Activated CD8-positive, alpha-beta memory T cell treated with anti-CD3 and anti-CD28 coated beads for 24 hours (primary cell): ENCODE measurements around the gene BTRC.
"Not testable (repeated sequence)": the region's sequence is repeated elsewhere in the genome, so short reads cannot be mapped to it uniquely, and the experiment has no call there.

Experiments used
- DNase-seq: peaks from one replicate; pipeline ENCODE4 v3.0.0-alpha.2; 2020

BTRC gene

GRCh38 chr10:101353692-101354327 lies at the start of gene BTRC:
Gene BTRC (plus strand): TSS chr10:101354165. CDS start chr10:101354181, 16 bp downstream.
- peak; percentile 96 for DNase-seq

- DNase-seq: no peak
These were observed 49.6 kb upstream of the BTRC start for GRCh38 chr10:101304316-101304715.

DNA sequence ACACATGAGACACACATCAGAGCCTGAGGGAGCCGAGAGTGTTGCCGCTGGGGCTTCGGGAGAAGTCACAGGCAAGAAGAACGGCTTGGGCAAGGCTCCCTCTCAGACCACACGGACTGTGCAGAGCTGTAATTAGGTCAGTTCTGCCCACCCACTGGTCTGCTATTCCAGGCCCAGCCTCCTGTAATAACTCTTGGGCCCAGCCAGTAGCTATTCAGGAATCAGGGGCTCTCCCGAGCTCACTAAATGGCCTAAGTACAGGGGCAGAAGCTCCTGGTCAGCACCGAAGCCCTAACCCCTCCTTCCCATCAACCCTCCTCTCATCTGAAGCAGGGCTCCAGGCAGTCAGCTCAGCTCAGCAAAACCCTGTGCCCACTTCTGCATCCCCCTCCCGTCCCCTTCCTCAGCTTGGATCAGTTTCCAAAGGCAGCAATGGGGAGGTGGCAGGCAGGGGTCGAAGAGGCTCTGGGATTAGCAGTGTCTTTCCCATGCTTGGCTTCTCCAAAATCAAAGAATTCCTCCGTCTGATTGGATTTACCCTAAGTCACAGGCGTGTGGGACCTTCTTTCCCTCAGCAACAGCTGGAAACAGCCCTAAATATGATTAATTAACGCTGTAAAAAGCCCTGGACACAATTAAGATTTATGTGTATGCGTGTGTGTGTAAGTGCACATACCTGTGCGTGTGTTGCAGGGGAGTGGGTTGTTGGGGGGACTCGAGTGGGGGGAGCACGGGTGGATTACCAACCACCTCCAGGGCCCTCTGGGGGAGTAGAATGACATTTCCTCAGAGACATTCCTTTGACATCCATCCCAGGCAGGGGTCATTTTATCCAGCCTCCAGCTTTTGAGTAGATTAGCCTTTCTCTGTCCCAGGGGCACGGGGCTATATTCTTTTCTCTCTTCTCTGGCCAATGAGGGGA lies 48.4 kb upstream of the BTRC start:
- DNase-seq: no peak

DNA sequence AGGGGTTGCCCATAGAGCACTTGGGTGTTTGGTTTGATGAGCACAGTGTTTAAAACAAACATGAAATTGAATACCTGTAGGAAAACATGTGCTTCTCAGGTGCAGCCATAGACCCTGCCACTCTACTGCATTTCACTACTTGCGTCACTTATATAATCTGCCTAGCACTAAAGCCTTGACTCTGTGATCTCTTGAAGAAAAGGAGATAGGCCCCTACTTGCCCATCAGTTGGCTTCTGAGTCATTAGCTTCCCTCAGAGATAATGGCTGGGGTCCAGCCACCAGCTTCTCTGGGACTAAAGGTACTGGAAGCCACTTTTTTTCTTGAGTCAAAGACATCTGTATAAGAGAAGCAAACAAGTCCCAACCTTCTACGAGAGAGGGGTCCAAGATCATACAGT lies 45.9 kb upstream of the BTRC start:
- DNase-seq: no peak

- no peak for DNase-seq
These were observed 43.3 kb upstream of the BTRC start for GRCh38 chr10:101310529-101311184.

- DNase-seq: no peak
These were observed 42.5 kb upstream of the BTRC start for GRCh38 chr10:101311185-101312066.

- no peak for DNase-seq
These were observed 34.6 kb upstream of the BTRC start for GRCh38 chr10:101319241-101319915.

GRCh38 chr10:101321073-101321472 lies 32.9 kb upstream of the BTRC start:
- no peak for DNase-seq

DNA sequence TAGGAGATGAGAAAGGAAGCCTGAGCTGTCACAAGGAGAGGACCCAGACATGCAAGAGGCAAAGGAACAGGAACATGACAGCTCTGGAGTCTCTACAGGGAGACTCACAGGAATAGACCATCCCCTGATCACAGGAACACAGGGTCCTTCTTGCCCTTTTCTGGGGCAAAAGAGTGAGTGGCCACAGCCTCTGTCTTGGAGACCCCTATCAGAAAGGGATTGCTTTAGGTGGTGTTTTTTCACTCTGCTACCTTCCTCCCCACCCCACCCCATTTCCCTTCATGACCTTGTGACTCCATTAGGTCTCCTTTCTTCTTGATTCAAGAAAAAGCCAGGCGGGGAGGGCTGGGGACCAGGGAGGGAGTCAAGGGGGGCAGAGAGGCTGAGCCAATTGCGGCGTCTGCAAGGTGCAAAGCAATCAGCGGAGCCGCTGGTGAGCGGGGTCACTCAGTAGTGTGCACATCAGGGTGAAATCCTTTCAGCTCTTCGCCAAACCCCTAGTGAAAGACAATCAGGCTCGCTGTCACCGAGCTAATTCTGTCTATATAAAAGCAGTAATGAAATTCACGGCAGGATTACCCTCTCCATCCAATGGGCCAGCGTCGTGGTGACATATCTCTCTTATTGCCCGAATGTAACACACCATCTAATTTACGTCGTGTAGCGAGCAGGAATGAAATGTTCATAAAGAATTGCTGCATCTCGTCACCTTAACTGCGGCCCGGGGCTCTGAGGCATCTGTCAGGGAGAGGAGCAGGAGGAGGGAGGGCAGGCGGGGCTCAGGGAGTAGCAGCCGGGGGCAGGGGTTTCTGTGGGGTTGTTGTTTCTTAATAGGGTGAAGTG lies 31.5 kb upstream of the BTRC start:
- DNase-seq: no peak

DNA sequence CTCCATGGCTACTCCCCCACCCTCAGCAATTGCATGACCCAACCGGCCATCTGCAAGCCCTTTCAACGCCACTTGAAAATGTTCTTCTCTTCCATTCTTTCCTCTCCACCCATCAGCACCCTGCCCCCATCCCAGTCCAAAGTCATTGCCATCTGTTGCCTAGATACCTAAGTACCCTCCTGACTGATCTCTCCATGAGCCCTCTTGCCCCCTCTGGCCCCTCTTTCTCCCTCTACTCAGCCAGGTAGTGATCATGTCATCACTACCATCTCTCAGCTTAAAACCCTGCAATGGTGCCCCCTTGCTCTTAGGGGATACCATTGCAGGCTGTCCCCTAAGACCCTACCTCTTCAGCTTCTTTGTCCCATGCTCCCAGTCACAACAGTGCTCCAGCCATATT lies 30.5 kb upstream of the BTRC start:
- DNase-seq: no peak

- not testable (repeated sequence) for DNase-seq
These were observed 26.5 kb upstream of the BTRC start for GRCh38 chr10:101327454-101327853.

DNA sequence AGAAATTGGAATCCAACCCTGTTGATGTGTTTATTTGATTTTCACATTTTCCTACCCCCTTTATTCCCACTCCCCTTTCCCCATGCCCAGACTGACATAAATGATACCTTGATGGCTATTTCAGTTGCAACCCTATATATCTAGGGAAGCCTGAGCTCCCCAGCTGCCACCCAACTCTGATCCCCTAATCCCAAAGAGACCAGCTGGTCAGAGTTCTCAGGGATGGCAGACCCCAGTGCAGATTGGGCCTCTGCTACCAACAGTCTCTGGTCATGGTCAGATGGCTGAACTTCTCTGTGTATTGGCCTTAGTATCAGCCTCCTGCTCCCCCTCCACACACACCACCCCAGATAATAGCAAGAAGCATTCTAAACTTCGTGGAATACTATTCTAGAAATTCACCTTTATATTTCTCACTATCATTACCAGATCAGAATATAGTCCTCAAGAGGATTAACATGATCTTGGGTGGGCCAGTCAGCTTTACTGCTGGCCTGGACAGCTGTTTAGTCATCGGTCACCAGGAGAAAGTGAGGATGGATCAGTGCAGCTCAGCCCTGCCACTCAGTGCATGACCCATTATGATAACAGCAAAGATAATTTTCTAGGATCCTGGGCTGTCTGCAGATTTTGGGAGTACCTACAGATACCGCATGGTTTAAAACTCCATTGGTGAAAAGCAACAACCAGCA lies 24.5 kb upstream of the BTRC start:
- no peak for DNase-seq

GRCh38 chr10:101330231-101330630 lies 23.7 kb upstream of the BTRC start:
- no peak for DNase-seq

GRCh38 chr10:101330631-101331225 lies 23.2 kb upstream of the BTRC start:
- DNase-seq: no peak

DNA sequence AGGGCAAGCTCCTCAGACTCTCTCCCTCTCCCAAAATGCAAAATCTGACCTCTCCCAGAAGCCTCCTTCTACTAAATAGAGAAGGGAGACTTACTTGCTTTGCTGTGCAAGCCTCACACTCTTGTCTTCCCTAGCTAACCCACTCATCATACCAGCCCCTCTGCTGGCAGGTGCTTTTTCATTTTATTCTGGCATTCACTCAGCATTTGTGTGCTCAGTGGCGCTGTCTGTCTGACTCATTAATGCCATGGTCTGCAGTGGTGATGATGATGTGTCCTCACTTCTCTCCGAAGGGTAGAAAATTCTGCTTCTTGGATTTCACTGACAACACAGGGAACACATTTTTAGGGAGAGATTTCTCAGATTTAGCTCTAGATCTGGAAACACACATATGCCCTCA lies 22.0 kb upstream of the BTRC start:
- no peak for DNase-seq

- DNase-seq: not testable (repeated sequence)
These were observed 19.7 kb upstream of the BTRC start for GRCh38 chr10:101334259-101334658.

- DNase-seq: no peak
These were observed 17.6 kb upstream of the BTRC start for GRCh38 chr10:101336382-101336781.

DNA sequence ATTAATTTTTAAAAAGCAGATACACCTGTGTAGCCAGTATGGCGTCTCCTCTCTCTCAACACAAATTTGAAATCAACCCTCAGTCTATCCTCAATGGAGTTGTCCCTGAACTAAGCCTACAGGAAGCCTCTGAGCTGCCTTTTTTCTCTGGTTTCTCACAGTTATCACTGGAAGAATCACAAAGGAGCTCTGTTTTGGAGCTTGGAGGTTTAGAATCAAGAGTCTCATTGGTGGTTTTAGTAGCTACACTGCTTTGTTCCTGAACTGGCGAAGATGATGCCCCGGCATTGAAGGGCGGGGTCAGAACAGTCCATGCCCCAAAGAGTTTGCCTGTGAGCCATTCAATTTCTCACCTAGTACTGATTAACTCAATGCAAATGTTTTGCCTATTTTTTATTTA lies 16.1 kb upstream of the BTRC start:
- no peak for DNase-seq

DNA sequence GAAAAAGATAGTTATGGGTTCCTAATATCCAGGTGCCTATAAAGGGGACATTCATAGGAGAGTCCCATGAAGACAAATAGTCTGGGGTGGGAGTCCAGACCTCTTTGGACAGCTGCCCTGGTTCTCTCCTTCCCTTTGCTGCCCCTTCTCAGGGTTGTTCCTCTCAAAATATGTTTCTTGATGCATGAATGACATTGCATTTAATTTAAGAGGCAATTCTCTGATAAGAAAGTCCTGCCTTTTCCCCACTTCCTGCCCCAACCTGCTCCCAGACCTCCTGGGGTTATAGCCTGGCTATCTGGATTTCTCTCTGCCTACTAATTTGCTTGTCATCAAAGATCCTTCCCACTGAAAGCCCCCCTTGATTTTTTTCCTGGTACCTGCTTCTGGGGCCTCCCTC lies 12.5 kb upstream of the BTRC start:
- no peak for DNase-seq

DNA sequence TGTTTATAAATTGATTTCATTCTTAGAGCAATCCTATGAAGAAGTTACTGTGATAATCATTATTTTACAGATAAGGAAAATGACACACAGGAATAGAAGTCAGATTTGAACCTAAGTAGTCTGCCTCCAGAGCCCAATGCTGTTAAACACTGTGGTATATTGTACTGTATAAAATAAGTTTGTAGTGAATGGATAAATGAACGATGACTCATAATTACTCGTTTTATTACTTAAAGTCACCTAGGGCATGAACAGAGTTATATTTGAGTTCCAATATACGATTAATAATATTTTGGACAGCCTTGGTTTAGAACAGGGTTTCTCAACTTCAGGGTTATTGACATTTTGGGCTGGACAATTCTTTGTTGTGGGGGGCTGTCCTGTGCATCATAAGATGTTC lies 7.8 kb upstream of the BTRC start:
- no peak for DNase-seq
